Astrocyte of the hippocampus (primary cell): ENCODE data around the gene ZNF521.

Source experiments
- DNase-seq: peaks from one replicate; pipeline ENCODE4 v3.0.0; 2011; ENCODE audit warnings: low read depth, low spot score

The ZNF521 gene

GRCh38 chr18:25169701-25170100 lies 182.3 kb downstream of the ZNF521 start:
- peak; percentile 7 for DNase-seq

- DNase-seq = no peak
Measured at GRCh38 chr18:25167612-25168410, 184.2 kb downstream of the ZNF521 start.

GRCh38 chr18:25166113-25166512 lies 185.9 kb downstream of the ZNF521 start:
- DNase-seq = no peak

- peak; percentile 28 for DNase-seq
Measured at GRCh38 chr18:25164848-25165811, 186.8 kb downstream of the ZNF521 start.

- DNase-seq = no peak
Measured at GRCh38 chr18:25164211-25164847, 187.6 kb downstream of the ZNF521 start.

GRCh38 chr18:25153426-25153825 lies 198.5 kb downstream of the ZNF521 start:
- DNase-seq = no peak

- no peak for DNase-seq
Measured at GRCh38 chr18:25147877-25148488, 204.0 kb downstream of the ZNF521 start.

GRCh38 chr18:25146512-25146910 lies 205.5 kb downstream of the ZNF521 start:
- DNase-seq = no peak

GRCh38 chr18:25145731-25146511 lies 206.0 kb downstream of the ZNF521 start:
- no peak for DNase-seq

- peak; percentile 79 for DNase-seq
Measured at GRCh38 chr18:25144820-25145219, 207.1 kb downstream of the ZNF521 start.

GRCh38 chr18:25141886-25142285 lies 210.1 kb downstream of the ZNF521 start:
- no peak for DNase-seq

GRCh38 chr18:25141399-25141798 lies 210.6 kb downstream of the ZNF521 start:
- DNase-seq = no peak

GRCh38 chr18:25140962-25141308 lies 211.0 kb downstream of the ZNF521 start:
- DNase-seq = no peak

GRCh38 chr18:25140124-25140961 lies 211.6 kb downstream of the ZNF521 start:
- DNase-seq = peak; percentile 28

GRCh38 chr18:25137197-25137472 lies 214.8 kb downstream of the ZNF521 start:
- no peak for DNase-seq

- no peak for DNase-seq
Measured at GRCh38 chr18:25136416-25137196, 215.4 kb downstream of the ZNF521 start.

GRCh38 chr18:25134861-25135260 lies 217.1 kb downstream of the ZNF521 start:
- DNase-seq = no peak

- DNase-seq = no peak
Measured at GRCh38 chr18:25133879-25134278, 218.1 kb downstream of the ZNF521 start.

- no peak for DNase-seq
Measured at GRCh38 chr18:25132786-25133496, 219.0 kb downstream of the ZNF521 start.
